Measurements from ENCODE around the gene SH2D1B.

SH2D1B gene

GRCh38 chr1:162381941-162382750 lies 29.8 kb downstream of the SH2D1B start:
- no peak for TF ChIP-seq CTCF (IDR thresholded peaks at IDR 0.05; ENCODE audit: insufficient read depth, low read depth, low read length, missing control alignments)
- no peak overlapping the region for H3K4me3 ChIP-seq (ENCODE audit: low read depth, low read length)
- DNase-seq (ENCODE audit: low read depth), result no peak

- DNase-seq (ENCODE audit: low read depth), result no peak
- no peak for TF ChIP-seq CTCF (IDR thresholded peaks at IDR 0.05; ENCODE audit: insufficient read depth, low read depth, low read length, missing control alignments)
- H3K4me3 ChIP-seq (ENCODE audit: low read depth, low read length), result no peak within 1 kb of the TSS
Measured at GRCh38 chr1:162381383-162381782, 30.6 kb downstream of the SH2D1B start, which contains the start of gene C1orf226. Gene C1orf226, plus strand, starts transcription at chr1:162381728. Its CDS starts 174 bp downstream, at chr1:162381902.

GRCh38 chr1:162380061-162380846 lies 31.7 kb downstream of the SH2D1B start:
- no peak for DNase-seq (ENCODE audit: low read depth)
- no peak for TF ChIP-seq CTCF (IDR thresholded peaks at IDR 0.05; ENCODE audit: insufficient read depth, low read depth, low read length, missing control alignments)
- H3K4me3 ChIP-seq (ENCODE audit: low read depth, low read length), result no peak overlapping the region

GRCh38 chr1:162376691-162377090 lies 35.2 kb downstream of the SH2D1B start, which contains the start of gene SPATA46:
Gene SPATA46, minus strand, starts transcription at chr1:162376854. Its CDS starts 64 bp downstream, at chr1:162376790.
- no peak within 1 kb of the TSS for H3K4me3 ChIP-seq (ENCODE audit: low read depth, low read length)
- no peak for TF ChIP-seq CTCF (IDR thresholded peaks at IDR 0.05; ENCODE audit: insufficient read depth, low read depth, low read length, missing control alignments)
- no peak for DNase-seq (ENCODE audit: low read depth)

GRCh38 chr1:162375463-162375862 lies 36.5 kb downstream of the SH2D1B start:
- no peak for DNase-seq (ENCODE audit: low read depth)
- no peak for TF ChIP-seq CTCF (IDR thresholded peaks at IDR 0.05; ENCODE audit: insufficient read depth, low read depth, low read length, missing control alignments)

GRCh38 chr1:162374406-162374805 lies 37.5 kb downstream of the SH2D1B start:
- no peak for TF ChIP-seq CTCF (IDR thresholded peaks at IDR 0.05; ENCODE audit: insufficient read depth, low read depth, low read length, missing control alignments)
- DNase-seq (ENCODE audit: low read depth), result no peak
- no peak overlapping the region for H3K4me3 ChIP-seq (ENCODE audit: low read depth, low read length)

More at GRCh38 chr1:162375463-162375862, 36.5 kb downstream of the SH2D1B start:
- no peak overlapping the region for H3K4me3 ChIP-seq (ENCODE audit: low read depth, low read length)
